ENCODE data around the gene TRIM74.
"Not testable (repeated sequence)": the region's sequence is repeated elsewhere in the genome, so short reads cannot be mapped to it uniquely, and the experiment has no call there.

TRIM74 gene

DNA sequence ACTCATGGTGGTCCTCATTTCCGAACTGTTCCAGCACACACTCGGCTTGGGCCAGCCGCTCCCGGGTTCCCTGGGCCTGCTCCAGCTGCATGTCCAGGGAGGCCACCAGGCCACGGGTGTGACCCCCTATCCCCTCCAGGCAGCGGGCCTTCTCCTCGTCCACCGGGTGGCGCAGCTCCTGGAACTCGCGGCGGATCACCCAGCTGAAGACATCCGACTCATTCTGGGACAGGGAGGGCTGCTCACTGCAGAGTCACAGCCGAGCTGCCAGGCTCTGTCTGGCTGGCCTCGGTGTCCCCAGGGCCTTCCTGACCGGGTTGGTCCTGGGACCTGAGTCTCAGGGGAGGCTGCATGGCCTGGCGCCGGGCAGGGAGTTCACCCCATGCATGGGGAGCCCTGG lies 9.2 kb downstream of the TRIM74 start:
- not testable (repeated sequence) for DNase-seq (ENCODE audit: low read depth, low spot score)

- not testable (repeated sequence) for DNase-seq (ENCODE audit: low read depth, low spot score)
Measured at GRCh38 chr7:72954563-72955198, 14.6 kb downstream of the TRIM74 start.

DNA sequence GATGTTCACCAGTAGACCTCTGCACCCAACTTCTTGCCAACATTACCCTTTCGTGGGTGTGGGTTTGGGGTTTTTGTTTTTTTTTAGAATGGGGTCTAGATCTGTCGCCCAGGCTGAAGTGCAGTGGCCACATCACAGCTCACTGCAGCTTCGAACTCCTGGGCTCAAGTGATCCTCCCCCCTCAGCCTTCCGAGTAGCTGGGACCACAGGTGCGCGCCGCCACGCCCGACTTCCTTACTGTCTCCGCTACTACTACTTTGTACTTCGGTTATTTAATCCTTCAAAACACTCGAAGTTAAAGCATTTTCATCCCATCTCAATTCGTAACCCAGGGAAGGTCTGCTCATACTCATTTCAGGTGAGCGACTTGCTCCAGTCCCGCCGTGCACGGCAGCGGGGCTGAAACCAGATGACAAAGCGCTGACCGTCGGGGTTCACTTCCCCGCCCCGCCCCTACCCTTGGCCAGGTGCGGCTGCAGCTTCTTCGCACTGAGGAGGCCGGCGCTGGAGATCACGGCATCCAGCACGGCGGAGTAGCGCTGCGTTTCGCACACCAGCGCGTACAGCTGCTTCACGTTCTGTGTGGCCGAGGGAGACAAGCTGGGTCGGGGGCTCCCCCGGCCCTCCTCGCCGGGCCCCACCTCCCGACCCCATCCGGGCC lies 15.2 kb downstream of the TRIM74 start:
- DNase-seq (ENCODE audit: low read depth, low spot score), result not testable (repeated sequence)

- not testable (repeated sequence) for DNase-seq (ENCODE audit: low read depth, low spot score)
Measured at GRCh38 chr7:72950432-72950831, 18.8 kb downstream of the TRIM74 start.

DNA sequence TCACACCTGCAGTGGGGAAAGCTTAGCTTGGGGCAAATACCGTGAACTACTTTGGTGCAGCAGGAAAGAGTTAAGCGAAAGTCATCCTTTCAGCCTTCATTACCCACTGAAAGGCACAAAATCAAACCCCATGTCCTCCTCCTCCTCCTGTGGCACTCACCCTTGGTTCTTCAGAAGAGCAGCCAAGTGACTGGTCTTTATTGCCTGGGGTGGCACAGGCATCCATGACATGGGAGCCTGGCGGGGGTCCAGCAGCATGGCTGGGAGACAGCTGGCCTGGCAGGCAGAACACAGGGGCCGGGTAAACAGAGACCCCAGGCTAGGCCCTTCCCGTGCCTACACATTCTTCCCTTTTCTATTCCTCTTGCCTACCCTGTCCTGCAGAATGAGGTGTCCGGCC lies 19.6 kb downstream of the TRIM74 start:
- DNase-seq (ENCODE audit: low read depth, low spot score), result not testable (repeated sequence)

DNA sequence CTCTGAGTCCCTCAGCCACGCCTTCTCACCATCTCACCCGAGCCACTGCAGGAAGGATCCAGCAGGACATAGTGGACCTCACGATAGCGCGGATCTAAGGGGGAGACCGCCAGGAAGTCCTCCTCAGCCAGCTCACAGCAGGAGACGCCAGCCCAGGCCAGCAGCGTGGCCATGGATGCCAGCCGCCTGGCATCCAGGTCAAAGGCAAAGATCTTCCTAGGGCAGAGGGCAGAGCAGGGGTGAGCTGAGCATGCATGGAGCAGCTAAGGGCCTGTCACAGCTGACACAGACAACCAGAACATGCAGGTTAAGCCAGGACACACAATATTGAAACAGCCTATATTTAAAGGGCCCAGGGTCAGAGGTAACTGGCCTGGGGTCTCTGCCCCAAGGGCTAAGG lies 20.0 kb downstream of the TRIM74 start:
- DNase-seq (ENCODE audit: low read depth, low spot score), result not testable (repeated sequence)

- DNase-seq (ENCODE audit: low read depth, low spot score), result not testable (repeated sequence)
Measured at GRCh38 chr7:72948714-72949113, 20.6 kb downstream of the TRIM74 start.

DNA sequence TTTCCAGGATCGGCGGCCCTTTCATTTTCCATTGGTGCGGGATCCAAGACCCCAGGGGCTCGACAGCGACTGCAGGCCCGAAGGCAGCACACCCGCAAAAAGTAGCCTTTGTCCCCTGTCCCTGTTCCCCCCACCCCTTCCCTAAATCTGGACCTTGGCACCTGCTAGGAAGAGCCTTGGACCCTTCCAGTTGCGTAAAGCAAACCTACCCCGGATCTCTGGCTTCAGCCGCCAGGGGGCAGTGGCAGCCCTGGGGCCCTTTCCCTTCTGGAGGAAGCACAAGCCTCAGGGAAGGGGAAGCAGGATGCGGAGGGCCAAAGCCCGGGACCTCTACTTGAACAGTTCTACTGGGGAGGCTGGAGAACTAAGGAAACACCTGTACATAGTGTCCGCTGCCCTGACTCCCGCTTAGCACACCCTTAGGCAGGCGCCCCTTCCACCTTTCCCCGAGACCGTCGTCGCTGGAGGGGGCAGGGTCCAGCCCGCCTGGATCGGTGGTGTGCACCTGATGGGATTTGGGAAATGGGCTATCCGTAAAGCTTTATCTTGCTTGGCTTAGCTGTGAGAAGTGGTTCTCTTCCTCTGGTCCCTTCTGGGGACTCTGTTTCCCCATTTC lies 23.0 kb downstream of the TRIM74 start:
- not testable (repeated sequence) for DNase-seq (ENCODE audit: low read depth, low spot score)

GRCh38 chr7:72945597-72945996 lies 23.7 kb downstream of the TRIM74 start:
- DNase-seq (ENCODE audit: low read depth, low spot score), result not testable (repeated sequence)

- DNase-seq (ENCODE audit: low read depth, low spot score), result not testable (repeated sequence)
Measured at GRCh38 chr7:72944937-72945336, 24.3 kb downstream of the TRIM74 start.

- DNase-seq (ENCODE audit: low read depth, low spot score), result not testable (repeated sequence)
Measured at GRCh38 chr7:72942956-72943355, 26.3 kb downstream of the TRIM74 start.

- DNase-seq (ENCODE audit: low read depth, low spot score), result not testable (repeated sequence)
Measured at GRCh38 chr7:72942022-72942705, 27.1 kb downstream of the TRIM74 start.

- not testable (repeated sequence) for DNase-seq (ENCODE audit: low read depth, low spot score)
Measured at GRCh38 chr7:72928216-72928615, 41.0 kb downstream of the TRIM74 start.

DNA sequence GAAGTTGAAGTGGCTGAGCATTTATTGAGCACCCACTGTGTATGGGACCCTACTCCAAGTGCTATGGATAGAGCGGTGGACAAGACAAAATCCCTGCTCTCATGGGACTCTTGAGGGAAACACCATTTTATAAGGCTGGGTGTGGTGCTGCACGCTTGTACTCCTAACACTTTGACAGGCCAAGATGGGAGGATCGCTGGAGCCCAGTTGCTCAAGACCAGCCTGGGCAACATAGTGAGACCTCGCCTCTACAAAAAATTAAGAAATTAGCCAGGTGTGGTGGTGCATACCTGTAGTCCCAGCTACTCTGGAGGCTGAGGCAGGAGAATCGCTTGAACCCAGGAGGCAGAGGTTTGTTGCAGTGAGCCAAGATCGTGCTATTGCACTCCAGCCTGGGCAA lies 41.5 kb downstream of the TRIM74 start:
- DNase-seq (ENCODE audit: low read depth, low spot score), result not testable (repeated sequence)

DNA sequence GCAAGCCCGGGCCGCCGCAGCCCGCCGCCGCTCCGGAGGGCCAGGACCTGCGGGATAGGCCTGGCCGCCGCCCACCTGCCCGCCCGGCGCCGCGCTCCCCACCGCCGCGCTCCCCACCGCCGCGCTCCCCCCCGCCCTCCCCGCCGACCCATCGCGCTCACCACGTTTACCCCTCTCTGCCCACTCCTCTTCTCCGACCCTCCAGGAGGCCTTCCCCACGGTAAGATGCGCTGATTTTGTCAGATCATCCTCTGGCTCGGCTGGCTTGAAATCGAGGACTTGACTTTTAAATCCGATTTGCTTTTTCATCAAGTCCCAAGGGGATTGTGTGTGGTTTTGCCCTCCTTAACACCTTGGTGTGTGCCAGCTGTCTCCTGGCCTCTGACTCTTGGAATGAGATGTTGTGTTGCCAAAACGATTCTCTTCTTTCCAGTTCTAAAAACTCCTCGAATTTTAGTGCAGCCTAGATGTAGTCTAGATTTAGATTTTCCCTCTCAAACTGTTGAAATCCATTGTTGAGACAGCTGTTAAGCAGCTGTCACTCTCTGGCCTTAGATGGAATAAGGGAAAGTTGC lies 43.6 kb downstream of the TRIM74 start:
- DNase-seq (ENCODE audit: low read depth, low spot score), result no peak

DNA sequence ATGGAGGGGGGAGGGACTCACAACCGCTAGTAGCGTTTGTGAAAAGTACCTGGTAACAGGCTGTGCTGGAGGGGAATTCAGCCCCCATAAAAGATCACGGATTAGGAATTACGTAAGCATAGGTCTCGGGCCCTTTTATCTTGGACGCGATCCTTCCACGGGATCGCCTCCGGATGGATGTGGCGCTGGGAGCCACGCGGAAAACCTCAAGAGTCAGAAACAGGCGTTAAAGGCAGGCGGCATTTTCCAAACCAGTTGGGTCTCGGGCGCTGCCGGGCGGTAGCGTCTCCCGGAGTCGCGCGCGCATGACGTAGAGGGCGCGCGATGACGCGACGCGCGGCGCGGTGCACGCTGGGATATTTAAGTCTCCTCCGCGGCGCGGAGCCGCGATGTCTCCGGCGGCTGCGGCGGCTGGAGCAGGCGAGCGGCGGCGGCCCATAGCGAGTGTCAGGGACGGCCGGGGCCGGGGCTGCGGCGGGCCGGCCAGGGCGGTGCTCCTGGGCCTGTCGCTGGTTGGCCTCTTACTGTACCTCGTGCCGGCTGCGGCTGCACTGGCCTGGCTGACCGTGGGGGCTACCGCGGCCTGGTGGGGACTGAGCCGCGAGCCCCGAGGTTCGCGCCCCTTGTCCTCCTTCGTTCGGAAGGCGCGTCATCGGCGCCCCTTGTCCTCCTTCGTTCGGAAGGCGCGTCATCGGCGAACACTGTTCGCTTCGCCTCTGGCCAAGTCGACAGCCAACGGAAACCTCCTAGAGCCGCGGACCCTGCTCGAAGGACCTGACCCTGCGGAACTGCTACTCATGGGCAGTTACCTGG lies 44.3 kb downstream of the TRIM74 start, which contains the start of gene POM121:
Gene POM121 (plus strand): TSS at position 363 of the 813 bp plus-strand sequence. CDS start 27 bp downstream, at position 390.
- peak; percentile 94 for DNase-seq (ENCODE audit: low read depth, low spot score)

DNA sequence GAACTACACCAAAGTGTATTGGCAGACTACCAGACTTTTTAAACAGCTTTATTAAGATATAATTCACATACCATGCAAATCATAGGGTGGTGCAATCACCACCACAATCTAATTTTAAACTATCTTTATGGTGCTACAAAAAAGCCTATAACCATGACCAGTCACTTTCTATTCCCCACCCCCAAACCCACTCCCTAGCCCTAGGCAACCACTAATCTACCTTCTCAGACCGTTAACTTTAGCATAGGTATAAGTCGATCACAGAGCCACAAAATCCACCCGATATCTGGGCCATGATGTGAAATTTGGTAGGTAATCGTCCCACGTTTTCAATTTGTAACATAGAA lies 44.9 kb downstream of the TRIM74 start:
- DNase-seq (ENCODE audit: low read depth, low spot score), result no peak

GRCh38 chr7:72919256-72919775 lies 50.0 kb downstream of the TRIM74 start:
- DNase-seq (ENCODE audit: low read depth, low spot score), result no peak

DNA sequence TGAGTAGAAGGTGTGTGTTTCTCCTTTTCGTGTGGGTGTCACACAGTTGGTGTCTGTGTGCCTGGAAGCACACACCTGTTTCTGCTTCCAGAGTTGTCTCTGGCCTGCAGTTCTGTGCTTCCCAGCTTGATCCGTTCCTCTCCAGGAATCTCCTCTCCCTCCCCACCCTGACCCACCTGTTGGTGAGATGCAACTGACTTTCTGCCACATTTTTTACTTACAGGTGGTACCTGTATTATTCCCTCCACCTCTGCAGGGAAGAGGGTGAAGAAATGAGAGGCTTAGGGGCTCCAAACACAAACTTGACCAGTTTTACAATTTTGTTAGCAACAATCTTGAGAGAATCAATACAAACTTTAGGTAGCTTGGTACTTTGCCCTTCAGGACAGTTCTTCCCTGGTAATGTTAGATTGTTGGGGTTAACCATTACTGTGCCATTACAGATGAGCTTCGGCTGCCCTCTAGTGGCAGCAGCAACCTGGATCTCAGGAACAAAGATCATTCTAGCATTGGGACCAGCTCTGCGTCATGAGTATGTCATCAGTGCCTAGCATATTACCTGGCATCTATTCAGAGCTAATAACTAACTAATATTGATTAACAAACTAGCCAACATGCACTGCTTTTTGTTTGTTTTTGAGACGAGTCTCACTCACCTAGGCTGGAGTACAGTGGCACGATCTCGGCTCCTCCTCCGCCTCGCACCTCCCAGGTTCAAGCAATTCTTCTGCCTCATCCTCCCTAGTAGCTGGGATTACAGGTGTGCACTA lies 54.3 kb downstream of the TRIM74 start:
- peak; percentile 47 for DNase-seq (ENCODE audit: low read depth, low spot score)

GRCh38 chr7:72913750-72914149 lies 55.5 kb downstream of the TRIM74 start:
- DNase-seq (ENCODE audit: low read depth, low spot score), result not testable (repeated sequence)
